BLaER1 (cell line): ENCODE results near the gene ISLR.

ENCODE experiments used
- H3K27ac ChIP-seq: shearing (Covaris generic); formaldehyde crosslinking; 2 replicates; pipeline ENCODE4 v1.8.1; 2022
- H3K27me3 ChIP-seq: shearing (Covaris generic); formaldehyde crosslinking; 2 replicates; pipeline ENCODE4 v1.8.1; 2022
- H3K36me3 ChIP-seq: shearing (Covaris generic); formaldehyde crosslinking; 2 replicates; pipeline ENCODE4 v1.8.1; 2022
- H3K4me1 ChIP-seq: shearing (Covaris generic); formaldehyde crosslinking; 2 replicates; pipeline ENCODE4 v1.8.1; 2022
- H3K4me2 ChIP-seq: shearing (Covaris generic); formaldehyde crosslinking; 2 replicates; pipeline ENCODE4 v1.8.1; 2022
- H3K4me3 ChIP-seq: shearing (Covaris generic); formaldehyde crosslinking; 2 replicates; pipeline ENCODE4 v1.8.1; 2022
- H3K9ac ChIP-seq: shearing (Covaris generic); formaldehyde crosslinking; 2 replicates; pipeline ENCODE4 v1.8.1; 2022
- H3K9me3 ChIP-seq: shearing (Covaris generic); formaldehyde crosslinking; 2 replicates; pipeline ENCODE4 v1.8.1; 2022
- H4K20me1 ChIP-seq: shearing (Covaris generic); formaldehyde crosslinking; 2 replicates; pipeline ENCODE4 v1.8.1; 2022
- Cebpa-rat ChIP-seq: shearing (Covaris generic); IDR thresholded peaks from 2 replicates; pipeline ENCODE4 v1.8.1; 2022

The ISLR gene

GRCh38 chr15:74130155-74130848 lies 43.2 kb upstream of the ISLR start, which contains the start of gene ISLR2:
TSS of gene ISLR2 (plus strand) at chr15:74130586. CDS start at chr15:74132755, 2,169 bp downstream.
- peak within 1 kb of the TSS; percentile 28; the same call in 1 of the 2 replicates for H3K4me2 ChIP-seq
- H3K27me3 ChIP-seq: peaks cover 88% of the 10 kb centered on the region
- H3K4me3 ChIP-seq: 0 out of 2 replicates have a peak within 1 kb of the TSS, but pooled peaks have one; percentile 14

GRCh38 chr15:74130849-74131627 lies 42.5 kb upstream of the ISLR start:
- no peak overlapping the region for H3K4me3 ChIP-seq
- TF ChIP-seq Cebpa-rat: no peak
- no peak overlapping the region for H3K27ac ChIP-seq
- H3K4me2 ChIP-seq: no peak overlapping the region
- H3K9ac ChIP-seq: no peak overlapping the region
- H3K4me1 ChIP-seq: peaks cover 37% of the 10 kb centered on the region
- H3K9me3 ChIP-seq: peaks cover 34% of the 10 kb centered on the region
- H3K36me3 ChIP-seq: no peaks in the 10 kb centered on the region
- H3K27me3 ChIP-seq: peaks cover 96% of the 10 kb centered on the region
- H4K20me1 ChIP-seq: peaks cover 43% of the 10 kb centered on the region

More at GRCh38 chr15:74130155-74130848, 43.2 kb upstream of the ISLR start, which contains the start of gene ISLR2:
- no peaks in the 10 kb centered on the region for H3K36me3 ChIP-seq
- H3K9me3 ChIP-seq: peaks cover 34% of the 10 kb centered on the region
- H3K27ac ChIP-seq: no peak within 1 kb of the TSS
- peaks cover 43% of the 10 kb centered on the region for H4K20me1 ChIP-seq
- H3K9ac ChIP-seq: no peak within 1 kb of the TSS
- TF ChIP-seq Cebpa-rat: no peak
- H3K4me1 ChIP-seq: peaks cover 34% of the 10 kb centered on the region

- Histone ChIP-seq H3K27ac (no peak overlapping the region), H3K36me3 (no peaks in the 10 kb centered on the region), H3K4me3 (no peak overlapping the region), H4K20me1 (peaks cover 43% of the 10 kb centered on the region), H3K4me2 (no peak overlapping the region), H3K9me3 (peaks cover 34% of the 10 kb centered on the region), H3K9ac (no peak overlapping the region), H3K27me3 (peaks cover 93% of the 10 kb centered on the region), H3K4me1 (peaks cover 40% of the 10 kb centered on the region)
- TF ChIP-seq Cebpa-rat: no peak
Measured at GRCh38 chr15:74131628-74132413, 41.7 kb upstream of the ISLR start.

- Histone ChIP-seq H3K27ac (no peak overlapping the region), H3K27me3 (peaks cover 81% of the 10 kb centered on the region), H3K9me3 (peaks cover 34% of the 10 kb centered on the region), H3K9ac (no peak overlapping the region), H3K4me2 (no peak overlapping the region), H3K4me3 (no peak overlapping the region), H3K36me3 (no peaks in the 10 kb centered on the region), H4K20me1 (peaks cover 43% of the 10 kb centered on the region), H3K4me1 (peaks cover 46% of the 10 kb centered on the region)
- TF ChIP-seq Cebpa-rat: no peak
Measured at GRCh38 chr15:74132681-74133651, 40.5 kb upstream of the ISLR start.

- no peak for TF ChIP-seq Cebpa-rat
- no peak overlapping the region for H3K9ac ChIP-seq
- H3K9me3 ChIP-seq: peaks cover 34% of the 10 kb centered on the region
- no peaks in the 10 kb centered on the region for H3K36me3 ChIP-seq
- H3K27me3 ChIP-seq: peaks cover 73% of the 10 kb centered on the region
- H3K27ac ChIP-seq: no peak overlapping the region
- H4K20me1 ChIP-seq: peaks cover 34% of the 10 kb centered on the region
- H3K4me2 ChIP-seq: no peak overlapping the region
- 0 out of 2 replicates have a peak overlapping the region, but pooled peaks have one; percentile 11 for H3K4me3 ChIP-seq
- H3K4me1 ChIP-seq: peaks cover 46% of the 10 kb centered on the region
Measured at GRCh38 chr15:74133694-74134386, 39.7 kb upstream of the ISLR start.

GRCh38 chr15:74134387-74135027 lies 39.0 kb upstream of the ISLR start:
- TF ChIP-seq Cebpa-rat: no peak
- Histone ChIP-seq H3K27me3 (peaks cover 66% of the 10 kb centered on the region), H3K27ac (no peak overlapping the region), H4K20me1 (peaks cover 27% of the 10 kb centered on the region), H3K9me3 (peaks cover 34% of the 10 kb centered on the region), H3K36me3 (no peaks in the 10 kb centered on the region), H3K4me3 (0 out of 2 replicates have a peak overlapping the region, but pooled peaks have one; percentile 11), H3K4me2 (peak overlapping the region; percentile 97; the same call in 1 of the 2 replicates), H3K9ac (no peak overlapping the region), H3K4me1 (peaks cover 41% of the 10 kb centered on the region)

- Histone ChIP-seq H3K27ac (no peak overlapping the region), H3K4me2 (peak overlapping the region; percentile 97), H3K9ac (no peak overlapping the region; the same call in 1 of the 2 replicates), H3K36me3 (no peaks in the 10 kb centered on the region), H4K20me1 (peaks cover 23% of the 10 kb centered on the region), H3K9me3 (peaks cover 34% of the 10 kb centered on the region), H3K27me3 (peaks cover 60% of the 10 kb centered on the region), H3K4me3 (peak overlapping the region; percentile 70), H3K4me1 (peaks cover 42% of the 10 kb centered on the region)
- no peak for TF ChIP-seq Cebpa-rat
Measured at GRCh38 chr15:74135041-74135565, 38.4 kb upstream of the ISLR start.

GRCh38 chr15:74136540-74136813 lies 37.0 kb upstream of the ISLR start:
- H3K9me3 ChIP-seq: peaks cover 34% of the 10 kb centered on the region
- H3K4me2 ChIP-seq: peak overlapping the region; percentile 96
- peak overlapping the region; percentile 65; the same call in 1 of the 2 replicates for H3K27ac ChIP-seq
- 0 out of 2 replicates have a peak, but pooled peaks cover 9% of the 10 kb centered on the region for H4K20me1 ChIP-seq
- no peaks in the 10 kb centered on the region for H3K36me3 ChIP-seq
- H3K4me1 ChIP-seq: peaks cover 45% of the 10 kb centered on the region
- H3K27me3 ChIP-seq: peaks cover 46% of the 10 kb centered on the region
- TF ChIP-seq Cebpa-rat: no peak
- peak overlapping the region; percentile 76 for H3K9ac ChIP-seq
- peak overlapping the region; percentile 66 for H3K4me3 ChIP-seq
